ENCODE measurements around the gene KRT7. TPM values are rescaled to one million over a fixed set of nuclear protein-coding genes. Genes with fewer than 3 reads are reported as not detected.

KRT7 gene
- total RNA-seq, 4 donors from 2014 or later: 95.8 to 176 (median 123) TPM

DNA sequence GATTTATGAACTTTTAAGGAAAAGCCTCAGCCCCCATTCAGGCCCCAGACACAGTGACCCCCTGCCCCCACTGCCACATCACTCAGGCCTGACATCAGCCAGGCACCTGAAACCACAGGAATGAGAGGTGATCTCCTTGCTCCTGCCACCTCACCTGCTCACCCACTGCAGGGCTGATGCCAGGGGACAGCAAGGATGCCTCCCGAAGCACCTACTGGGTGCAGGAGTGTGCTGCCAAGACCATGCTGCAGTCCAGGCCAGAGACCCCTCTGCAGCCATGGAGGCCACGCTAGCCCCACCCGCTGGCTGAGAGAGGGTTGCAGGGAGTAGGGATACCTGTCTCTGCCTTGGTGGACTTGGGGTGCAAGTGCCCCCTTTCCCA lies 18.6 kb upstream of the KRT7 start:
- Histone ChIP-seq H3K27me3 (no peaks in the 10 kb centered on the region), H3K4me3 (no peak overlapping the region), H3K27ac (no peak overlapping the region), H3K9me3 (no peaks in the 10 kb centered on the region), H3K36me3 (no peaks in the 10 kb centered on the region), H3K4me1 (peaks cover 68% of the 10 kb centered on the region)
- peak in 1 of 2 donors; percentile 59 for DNase-seq (ENCODE audit: low spot score in 2 of 2)
- TF ChIP-seq POLR2A (IDR thresholded peaks at IDR 0.05) (no peak), POLR2AphosphoS5 (IDR thresholded peaks at IDR 0.05) (no peak), EP300 (IDR thresholded peaks at IDR 0.05) (no peak)
- TF ChIP-seq, protein P1, sequence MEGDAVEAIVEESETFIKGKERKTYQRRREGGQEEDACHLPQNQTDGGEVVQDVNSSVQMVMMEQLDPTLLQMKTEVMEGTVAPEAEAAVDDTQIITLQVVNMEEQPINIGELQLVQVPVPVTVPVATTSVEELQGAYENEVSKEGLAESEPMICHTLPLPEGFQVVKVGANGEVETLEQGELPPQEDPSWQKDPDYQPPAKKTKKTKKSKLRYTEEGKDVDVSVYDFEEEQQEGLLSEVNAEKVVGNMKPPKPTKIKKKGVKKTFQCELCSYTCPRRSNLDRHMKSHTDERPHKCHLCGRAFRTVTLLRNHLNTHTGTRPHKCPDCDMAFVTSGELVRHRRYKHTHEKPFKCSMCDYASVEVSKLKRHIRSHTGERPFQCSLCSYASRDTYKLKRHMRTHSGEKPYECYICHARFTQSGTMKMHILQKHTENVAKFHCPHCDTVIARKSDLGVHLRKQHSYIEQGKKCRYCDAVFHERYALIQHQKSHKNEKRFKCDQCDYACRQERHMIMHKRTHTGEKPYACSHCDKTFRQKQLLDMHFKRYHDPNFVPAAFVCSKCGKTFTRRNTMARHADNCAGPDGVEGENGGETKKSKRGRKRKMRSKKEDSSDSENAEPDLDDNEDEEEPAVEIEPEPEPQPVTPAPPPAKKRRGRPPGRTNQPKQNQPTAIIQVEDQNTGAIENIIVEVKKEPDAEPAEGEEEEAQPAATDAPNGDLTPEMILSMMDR (IDR thresholded peaks at IDR 0.05): peak in 1 of 2 donors; percentile 29
- no CpG with 5 or more reads among the region's 3 CpGs for WGBS

DNA sequence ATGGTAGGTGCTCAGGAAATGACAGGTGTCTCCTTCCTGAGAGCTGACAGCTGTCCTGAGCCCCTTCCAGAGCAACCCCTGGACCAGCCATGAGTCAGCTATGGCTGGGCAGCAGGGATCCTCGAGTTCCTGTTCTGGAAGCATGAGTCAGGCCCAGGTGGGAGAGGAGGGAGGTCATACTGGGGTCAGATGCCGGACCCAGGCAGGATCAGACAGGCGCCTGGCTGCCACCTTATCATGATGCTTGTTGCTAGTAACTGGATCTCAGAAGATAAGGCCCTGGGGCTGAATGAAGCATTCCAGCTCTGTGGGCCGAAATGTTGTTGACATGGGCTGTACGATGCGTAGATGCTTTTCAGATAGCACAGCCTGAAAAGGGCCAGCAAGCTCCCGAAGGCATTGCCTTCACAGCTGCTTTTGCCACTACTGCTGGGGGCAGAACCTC lies 17.4 kb upstream of the KRT7 start:
- H3K9me3 ChIP-seq: no peaks in the 10 kb centered on the region
- TF ChIP-seq, protein P1 (IDR thresholded peaks at IDR 0.05): no peak
- TF ChIP-seq EP300 (IDR thresholded peaks at IDR 0.05) (no peak), POLR2A (IDR thresholded peaks at IDR 0.05) (no peak), POLR2AphosphoS5 (IDR thresholded peaks at IDR 0.05) (no peak)
- DNase-seq (ENCODE audit: low spot score in 2 of 2): peak in 1 of 2 donors; percentile 65
- 46% methylated on average over 4 of the region's 7 CpGs for WGBS
- no peaks in the 10 kb centered on the region for H3K36me3 ChIP-seq
- H3K27ac ChIP-seq: peak overlapping the region; percentile 70
- H3K4me3 ChIP-seq: no peak overlapping the region
- peaks cover 4% of the 10 kb centered on the region for H3K27me3 ChIP-seq
- H3K4me1 ChIP-seq: peaks cover 60% of the 10 kb centered on the region

DNA sequence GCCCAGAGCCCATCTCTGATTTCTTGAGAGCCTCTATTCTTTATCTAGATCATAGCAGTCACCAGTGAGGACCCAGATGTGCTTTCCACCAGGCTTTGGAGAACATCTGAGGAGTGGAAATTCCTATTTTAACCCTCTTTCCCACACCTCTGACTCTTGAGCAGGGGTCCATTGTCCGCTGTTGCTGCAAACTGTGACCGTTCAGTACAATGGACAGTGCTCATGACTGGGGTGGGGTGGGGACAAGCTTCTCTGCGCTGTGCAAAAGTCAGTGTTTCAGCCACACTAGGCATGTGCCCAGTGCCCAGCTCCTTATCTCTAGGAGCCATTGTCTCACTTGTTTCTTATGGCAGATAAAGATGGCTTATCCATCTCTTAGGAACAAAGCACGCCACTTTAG lies 16.9 kb upstream of the KRT7 start:
- 85% methylated on average over 4 of the region's 4 CpGs for WGBS
- H3K27me3 ChIP-seq: peaks cover 4% of the 10 kb centered on the region

DNA sequence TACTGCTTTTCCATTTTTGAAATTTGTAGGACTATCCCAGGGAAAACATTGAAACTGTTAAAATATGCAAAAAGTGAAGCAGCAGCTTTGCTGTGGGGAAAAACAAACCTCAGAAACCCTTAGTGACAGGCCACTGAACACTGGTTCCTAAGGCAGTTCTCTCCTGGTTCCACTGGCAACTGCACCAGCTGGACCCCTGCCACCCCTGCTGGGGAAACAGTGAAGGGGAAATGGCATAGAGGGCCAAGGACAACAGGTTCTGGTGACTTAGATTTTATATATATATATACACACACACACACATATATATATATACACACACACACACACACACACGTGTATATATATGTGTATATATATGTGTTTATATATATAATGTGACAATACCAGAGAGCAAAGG lies 16.2 kb upstream of the KRT7 start:
- peak in 1 of 2 donors; percentile 76 for DNase-seq (ENCODE audit: low spot score in 2 of 2)
- TF ChIP-seq POLR2A (IDR thresholded peaks at IDR 0.05) (no peak), EP300 (IDR thresholded peaks at IDR 0.05) (no peak), POLR2AphosphoS5 (IDR thresholded peaks at IDR 0.05) (no peak)
- TF ChIP-seq, protein P1 (IDR thresholded peaks at IDR 0.05): no peak
- no peak overlapping the region for H3K4me3 ChIP-seq
- H3K36me3 ChIP-seq: no peaks in the 10 kb centered on the region
- H3K9me3 ChIP-seq: no peaks in the 10 kb centered on the region
- peaks cover 7% of the 10 kb centered on the region for H3K27me3 ChIP-seq
- peak overlapping the region; percentile 70 for H3K27ac ChIP-seq
- H3K4me1 ChIP-seq: peaks cover 62% of the 10 kb centered on the region
- 35% methylated on average over 1 of the region's 1 CpG for WGBS

More for the DNA sequence above, 16.9 kb upstream of the KRT7 start:
- peak in 1 of 2 donors; percentile 38 for DNase-seq (ENCODE audit: low spot score in 2 of 2)
- H3K36me3 ChIP-seq: no peaks in the 10 kb centered on the region
- H3K27ac ChIP-seq: peak overlapping the region; percentile 70
- H3K9me3 ChIP-seq: no peaks in the 10 kb centered on the region
- peaks cover 60% of the 10 kb centered on the region for H3K4me1 ChIP-seq
- no peak overlapping the region for H3K4me3 ChIP-seq
- TF ChIP-seq POLR2A (IDR thresholded peaks at IDR 0.05) (no peak), EP300 (IDR thresholded peaks at IDR 0.05) (no peak), POLR2AphosphoS5 (IDR thresholded peaks at IDR 0.05) (no peak)
- TF ChIP-seq, protein P1 (IDR thresholded peaks at IDR 0.05): no peak

DNA sequence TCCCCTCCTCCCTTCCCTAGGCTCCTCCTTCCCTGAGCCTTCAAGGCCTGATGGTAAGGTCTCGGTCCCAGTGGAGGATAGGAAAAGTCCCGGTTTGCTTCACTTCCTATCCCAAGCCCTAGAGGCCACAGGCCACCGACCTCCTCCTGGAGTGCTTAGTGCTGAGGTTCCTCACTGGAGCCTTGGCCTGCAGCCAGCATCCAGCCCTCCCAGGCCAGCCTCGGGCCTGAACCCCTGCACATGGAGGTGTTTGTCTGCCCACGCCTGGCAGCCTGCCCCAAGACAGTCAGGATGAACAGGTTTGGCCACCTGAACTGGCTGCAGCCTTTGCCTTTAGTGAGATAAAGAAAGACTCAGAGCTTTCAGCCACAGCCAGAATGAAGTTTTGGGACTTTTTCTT lies 15.8 kb upstream of the KRT7 start:
- no peaks in the 10 kb centered on the region for H3K36me3 ChIP-seq
- DNase-seq (ENCODE audit: low spot score in 2 of 2): peak in 1 of 2 donors; percentile 84
- H3K4me1 ChIP-seq: peaks cover 64% of the 10 kb centered on the region
- TF ChIP-seq POLR2AphosphoS5 (IDR thresholded peaks at IDR 0.05): peak; percentile 7 to 80 (median 76)
- no peak for TF ChIP-seq EP300 (IDR thresholded peaks at IDR 0.05)
- no peak for TF ChIP-seq POLR2A (IDR thresholded peaks at IDR 0.05)
- TF ChIP-seq, protein P1 (IDR thresholded peaks at IDR 0.05): no peak
- WGBS: 20% methylated on average over 5 of the region's 5 CpGs
- H3K27ac ChIP-seq: peak overlapping the region; percentile 70
- H3K4me3 ChIP-seq: no peak overlapping the region
- no peaks in the 10 kb centered on the region for H3K9me3 ChIP-seq
- H3K27me3 ChIP-seq: peaks cover 10% of the 10 kb centered on the region

Data from suprapubic skin (tissue), 4 donors.